Stimulated activated naive CD8-positive, alpha-beta T cell treated with anti-CD3 and anti-CD28 coated beads, Interleukin-15, Interleukin-2, amounts not matched to agents 100 ng/mL and 50 ng/mL, for 24 hours (primary cell): ENCODE measurements around the gene DNAJC10.
"Not testable (repeated sequence)": the region's sequence is repeated elsewhere in the genome, so short reads cannot be mapped to it uniquely, and the experiment has no call there.

ENCODE experiments used
- H3K27ac Mint-ChIP-seq: one replicate; pipeline ENCODE4 v1.8.0; 2021; ENCODE audit warnings: mild to moderate bottlenecking, mixed read lengths
- H3K27me3 Mint-ChIP-seq: one replicate; pipeline ENCODE4 v1.8.0; 2021; ENCODE audit warnings: mixed read lengths
- H3K36me3 Mint-ChIP-seq: one replicate; pipeline ENCODE4 v1.8.0; 2021; ENCODE audit warnings: low read depth, mixed read lengths
- H3K4me1 Mint-ChIP-seq: one replicate; pipeline ENCODE4 v1.8.0; 2021; ENCODE audit warnings: low read depth, mixed read lengths
- H3K4me3 Mint-ChIP-seq: one replicate; pipeline ENCODE4 v1.8.0; 2021; ENCODE audit warnings: mild to moderate bottlenecking, mixed read lengths
- H3K9me3 Mint-ChIP-seq: one replicate; pipeline ENCODE4 v1.8.0; 2021; ENCODE audit warnings: mixed read lengths

Gene DNAJC10

DNA sequence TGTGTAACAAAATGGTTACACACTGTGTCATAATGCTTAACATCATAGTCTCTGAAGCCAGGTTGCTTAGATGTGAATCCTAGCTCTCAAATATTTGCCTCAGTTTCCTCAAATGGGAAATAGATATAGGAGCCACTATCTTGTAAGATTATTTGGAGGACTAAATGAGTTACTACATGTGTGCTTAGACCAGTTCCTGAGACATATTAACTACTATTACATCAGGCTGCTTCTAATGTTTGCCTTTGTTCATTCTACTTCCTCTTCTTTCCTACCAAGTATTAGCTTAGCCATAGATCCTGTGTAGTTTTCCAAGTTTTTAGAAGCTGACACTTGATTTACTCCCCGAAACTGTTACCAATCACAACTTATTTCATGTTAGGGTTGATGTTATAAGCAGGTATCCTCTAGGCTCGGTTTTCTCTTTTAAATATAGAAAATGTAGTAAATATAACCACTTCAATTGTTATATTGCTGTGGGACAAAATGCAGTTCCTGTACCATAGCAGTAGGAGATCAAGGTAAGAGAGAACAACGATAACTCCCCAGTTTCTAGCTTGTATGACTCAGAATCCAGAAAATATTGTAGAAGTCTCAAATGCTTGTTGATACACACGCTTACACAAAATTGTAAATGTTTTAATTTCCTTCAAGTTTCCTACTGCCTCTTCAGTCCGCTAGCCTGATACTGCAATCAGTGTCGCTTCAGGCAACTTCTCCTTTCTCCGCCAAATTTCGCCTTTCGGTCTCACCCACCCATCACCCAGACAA is 751 bp upstream of the DNAJC10 start:
- Mint-ChIP-seq H3K4me1 (peaks cover 10% of the 10 kb centered on the region), H3K9me3 (no peaks in the 10 kb centered on the region), H3K27ac (no peak overlapping the region), H3K27me3 (peaks cover 13% of the 10 kb centered on the region), H3K4me3 (no peak overlapping the region), H3K36me3 (peaks cover 13% of the 10 kb centered on the region)

DNA sequence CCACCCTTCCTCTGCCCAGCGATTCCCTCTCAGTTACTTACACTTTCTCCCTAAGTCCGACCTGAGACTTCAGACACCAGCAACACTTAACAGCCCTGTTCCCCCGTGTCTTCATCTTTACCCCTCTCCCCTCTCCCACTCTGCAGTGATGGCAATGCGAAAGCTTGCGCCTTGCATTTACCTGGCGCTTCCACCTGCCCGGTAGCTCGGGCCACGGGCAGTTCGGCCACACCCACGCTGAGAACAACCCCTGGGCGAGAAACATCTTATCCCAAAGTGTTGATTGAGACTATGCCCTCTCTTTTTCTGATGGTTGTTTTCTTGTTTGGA is 558 bp downstream of the DNAJC10 start:
- peaks cover 10% of the 10 kb centered on the region for H3K4me1 Mint-ChIP-seq
- H3K27ac Mint-ChIP-seq, result no peak overlapping the region

DNA sequence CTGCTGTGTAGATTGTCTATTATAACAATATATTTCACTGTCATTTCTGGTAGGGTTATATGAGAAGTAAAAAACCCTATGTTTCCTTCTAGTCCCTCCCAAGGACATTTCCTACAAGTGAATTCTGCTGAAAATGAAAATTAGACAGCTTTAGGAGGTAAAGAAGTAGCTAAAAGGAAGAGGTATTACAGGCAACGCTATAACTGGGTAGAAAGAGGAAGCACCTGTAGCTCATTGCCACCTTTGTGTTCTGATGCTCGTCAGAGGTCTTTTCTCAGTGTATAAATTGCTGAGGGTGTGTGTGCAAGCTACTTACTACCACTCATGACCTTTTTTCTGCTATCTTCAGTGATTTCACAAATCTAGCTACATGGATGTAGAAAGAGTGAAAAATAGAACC is 1.4 kb downstream of the DNAJC10 start:
- Mint-ChIP-seq H3K27me3 (peaks cover 4% of the 10 kb centered on the region), H3K4me3 (no peak overlapping the region), H3K36me3 (peaks cover 19% of the 10 kb centered on the region), H3K9me3 (no peaks in the 10 kb centered on the region), H3K27ac (no peak overlapping the region), H3K4me1 (peaks cover 10% of the 10 kb centered on the region)

More for the DNA sequence above, 558 bp downstream of the DNAJC10 start:
- no peak overlapping the region for H3K4me3 Mint-ChIP-seq
- peaks cover 4% of the 10 kb centered on the region for H3K27me3 Mint-ChIP-seq
- H3K9me3 Mint-ChIP-seq, result no peaks in the 10 kb centered on the region
- peaks cover 19% of the 10 kb centered on the region for H3K36me3 Mint-ChIP-seq

DNA sequence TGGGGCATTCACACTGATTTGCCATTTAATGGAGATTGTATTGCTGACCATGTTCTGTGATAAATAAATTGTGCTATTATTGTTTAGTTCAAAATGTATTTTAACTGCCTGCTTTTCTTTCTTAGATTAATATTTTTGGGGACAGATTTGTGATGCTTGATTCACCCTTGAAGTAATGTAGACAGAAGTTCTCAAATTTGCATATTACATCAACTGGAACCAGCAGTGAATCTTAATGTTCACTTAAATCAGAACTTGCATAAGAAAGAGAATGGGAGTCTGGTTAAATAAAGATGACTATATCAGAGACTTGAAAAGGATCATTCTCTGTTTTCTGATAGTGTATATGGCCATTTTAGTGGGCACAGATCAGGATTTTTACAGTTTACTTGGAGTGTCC is 1.8 kb downstream of the DNAJC10 start:
- Mint-ChIP-seq H3K27ac (no peak overlapping the region), H3K4me1 (peaks cover 10% of the 10 kb centered on the region), H3K9me3 (no peaks in the 10 kb centered on the region), H3K4me3 (no peak overlapping the region), H3K36me3 (peaks cover 19% of the 10 kb centered on the region), H3K27me3 (peaks cover 3% of the 10 kb centered on the region)

DNA sequence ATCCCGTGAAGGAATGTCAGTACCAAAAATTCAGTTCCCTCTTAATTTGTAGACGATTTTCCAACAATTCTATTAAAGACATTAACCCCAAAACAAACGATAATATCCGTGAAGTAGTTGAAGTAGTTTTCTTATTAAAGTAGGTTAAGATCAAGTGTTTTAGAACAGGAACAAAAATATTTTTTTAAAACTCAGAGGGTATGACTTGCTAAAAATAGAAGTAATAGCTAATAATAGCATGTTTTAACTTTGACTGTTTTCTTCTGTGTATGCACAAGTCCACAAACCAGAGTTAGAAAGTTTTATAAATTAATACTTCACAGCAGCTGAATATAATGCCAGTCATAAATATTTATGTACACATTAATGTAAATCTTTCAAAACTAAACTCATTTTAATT is 2.4 kb downstream of the DNAJC10 start:
- Mint-ChIP-seq H3K9me3 (no peaks in the 10 kb centered on the region), H3K4me1 (peaks cover 10% of the 10 kb centered on the region), H3K27me3 (no peaks in the 10 kb centered on the region), H3K36me3 (peaks cover 24% of the 10 kb centered on the region), H3K27ac (no peak overlapping the region), H3K4me3 (no peak overlapping the region)

DNA sequence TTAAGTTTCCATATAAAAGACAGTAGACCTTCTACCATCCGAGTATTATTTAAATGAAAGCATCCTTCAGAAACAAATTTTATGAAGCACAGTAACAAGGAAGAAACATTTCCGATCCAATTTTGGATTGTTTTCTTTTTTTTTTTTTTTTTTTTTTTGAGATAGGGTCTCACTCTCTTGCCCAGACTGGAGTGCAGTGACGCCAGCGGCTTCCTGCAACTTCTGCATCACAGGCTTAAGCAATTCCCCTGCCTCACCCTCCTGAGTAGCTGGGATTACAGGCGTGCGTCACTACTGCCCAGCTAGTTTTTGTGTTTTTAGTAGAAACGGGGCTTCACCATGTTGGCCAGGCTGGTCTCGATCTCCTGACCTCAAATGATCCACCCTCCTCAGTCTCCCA is 3.1 kb downstream of the DNAJC10 start:
- H3K4me3 Mint-ChIP-seq, H3K27me3 Mint-ChIP-seq, H3K4me1 Mint-ChIP-seq, H3K9me3 Mint-ChIP-seq, H3K27ac Mint-ChIP-seq: not testable (repeated sequence)
- H3K36me3 Mint-ChIP-seq, result peaks cover 27% of the 10 kb centered on the region

DNA sequence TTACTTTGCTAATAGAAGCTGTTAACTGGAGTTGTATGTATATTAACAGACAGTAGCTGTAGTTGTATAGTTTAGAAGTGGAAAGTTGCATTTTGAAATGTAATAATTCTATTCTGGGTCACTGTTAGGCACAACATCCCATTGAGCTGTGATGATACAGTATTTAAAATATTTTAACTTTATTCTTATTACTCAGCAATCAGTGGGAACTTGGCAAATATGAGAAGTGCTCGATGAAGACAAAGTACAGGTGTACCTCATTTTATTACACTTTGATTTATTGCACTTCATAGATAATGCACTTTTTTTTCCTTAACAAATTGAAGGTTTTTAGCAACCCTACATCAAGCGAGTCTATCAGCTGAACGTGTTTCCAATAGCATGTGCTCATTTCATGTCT is 8.6 kb downstream of the DNAJC10 start:
- H3K27ac Mint-ChIP-seq, result no peak overlapping the region
- no peaks in the 10 kb centered on the region for H3K9me3 Mint-ChIP-seq
- no peaks in the 10 kb centered on the region for H3K4me1 Mint-ChIP-seq
- H3K27me3 Mint-ChIP-seq, result no peaks in the 10 kb centered on the region
- H3K4me3 Mint-ChIP-seq, result no peak overlapping the region
- H3K36me3 Mint-ChIP-seq, result peaks cover 39% of the 10 kb centered on the region

DNA sequence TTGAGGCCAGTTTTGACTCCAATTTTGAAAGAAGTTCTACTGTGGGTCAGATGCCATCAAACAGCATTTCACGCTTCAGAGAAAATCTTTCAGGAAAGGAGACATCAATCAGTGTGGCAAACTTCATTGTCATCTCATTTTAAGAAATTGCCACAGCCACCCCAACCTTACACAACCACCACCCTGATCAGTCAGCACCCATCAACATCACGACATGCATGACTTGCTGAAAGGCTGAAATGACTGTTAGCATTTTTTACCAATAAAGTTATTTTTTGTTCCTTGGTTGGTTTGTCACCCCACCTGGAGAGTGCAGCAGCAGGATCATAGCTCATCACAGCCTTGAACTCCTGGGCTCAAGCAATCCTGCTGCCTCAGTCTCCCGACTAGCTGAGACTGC is 10.4 kb downstream of the DNAJC10 start:
- Mint-ChIP-seq H3K36me3 (peaks cover 51% of the 10 kb centered on the region), H3K27ac (no peak overlapping the region), H3K9me3 (no peaks in the 10 kb centered on the region), H3K4me3 (no peak overlapping the region), H3K4me1 (no peaks in the 10 kb centered on the region), H3K27me3 (no peaks in the 10 kb centered on the region)

DNA sequence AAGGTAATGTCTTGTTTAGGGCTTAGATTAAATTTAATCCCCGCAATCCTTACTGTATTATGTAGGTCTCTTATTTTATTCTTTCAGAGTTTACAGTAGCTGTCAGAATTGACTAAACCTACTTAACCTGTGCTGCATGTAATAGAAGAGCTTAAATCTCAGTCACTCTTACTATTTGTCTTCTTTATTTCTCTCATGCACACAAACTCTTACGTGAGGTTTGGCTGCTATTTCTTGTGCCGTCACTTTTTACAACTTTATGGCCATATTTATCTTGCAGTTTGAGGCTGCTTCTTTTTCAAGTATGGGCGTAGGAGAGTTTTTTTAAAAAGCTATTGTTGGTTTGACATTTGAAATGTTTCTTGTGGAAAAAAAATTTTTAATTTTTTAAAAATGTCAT is 12.0 kb downstream of the DNAJC10 start:
- Mint-ChIP-seq H3K4me1 (peaks cover 4% of the 10 kb centered on the region), H3K4me3 (no peak overlapping the region), H3K9me3 (no peaks in the 10 kb centered on the region), H3K27me3 (no peaks in the 10 kb centered on the region), H3K27ac (no peak overlapping the region), H3K36me3 (peaks cover 60% of the 10 kb centered on the region)

DNA sequence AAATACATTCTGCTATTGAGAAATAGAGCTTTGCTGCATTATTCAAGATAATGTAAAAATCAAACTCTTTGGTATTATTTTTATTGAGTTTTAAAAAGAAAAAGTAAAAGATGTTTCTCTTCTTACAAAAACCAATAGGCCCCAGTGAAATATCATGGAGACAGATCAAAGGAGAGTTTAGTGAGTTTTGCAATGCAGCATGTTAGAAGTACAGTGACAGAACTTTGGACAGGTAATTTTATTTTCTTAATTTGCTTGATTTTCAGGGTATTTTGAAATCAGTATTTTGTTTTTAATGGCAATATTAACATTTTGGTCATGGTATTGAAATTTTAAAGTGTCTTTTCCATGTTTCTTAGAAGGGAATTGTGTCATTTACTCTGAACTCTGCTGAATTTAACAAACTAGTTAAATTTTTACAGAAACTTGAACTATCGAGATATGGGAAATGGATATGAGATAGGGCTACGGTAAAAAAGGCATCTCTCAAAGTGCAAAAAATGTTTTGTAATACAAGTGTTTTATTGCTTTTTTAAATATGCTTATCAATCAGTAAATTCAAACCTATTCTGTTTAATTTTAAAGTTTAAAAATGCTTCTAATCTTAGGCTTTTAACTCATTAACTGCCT is 13.8 kb downstream of the DNAJC10 start:
- no peaks in the 10 kb centered on the region for H3K9me3 Mint-ChIP-seq
- no peak overlapping the region for H3K4me3 Mint-ChIP-seq
- H3K4me1 Mint-ChIP-seq, result peaks cover 6% of the 10 kb centered on the region
- H3K27ac Mint-ChIP-seq, result no peak overlapping the region
- H3K27me3 Mint-ChIP-seq, result no peaks in the 10 kb centered on the region
- H3K36me3 Mint-ChIP-seq, result peaks cover 63% of the 10 kb centered on the region

DNA sequence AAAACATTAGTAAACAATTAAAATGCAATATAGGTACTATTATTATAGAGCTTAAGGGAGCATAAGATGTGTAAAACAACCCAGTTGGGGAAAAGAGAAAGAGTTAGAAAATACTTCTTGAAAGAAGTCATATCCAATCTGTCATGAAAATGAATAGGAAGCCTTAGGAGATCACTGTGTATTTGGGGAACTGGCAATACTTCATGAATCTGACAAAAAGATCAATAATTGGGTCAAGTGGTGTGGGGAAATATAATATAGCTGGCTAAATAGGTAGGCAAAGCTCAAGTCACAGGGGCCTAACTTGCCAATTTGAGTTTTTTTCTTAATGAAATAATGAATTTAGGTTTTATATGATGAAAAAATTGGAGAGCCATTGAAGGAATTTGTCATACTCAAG is 14.4 kb downstream of the DNAJC10 start:
- Mint-ChIP-seq H3K4me3 (no peak overlapping the region), H3K4me1 (peaks cover 6% of the 10 kb centered on the region), H3K36me3 (peaks cover 62% of the 10 kb centered on the region), H3K9me3 (no peaks in the 10 kb centered on the region), H3K27me3 (no peaks in the 10 kb centered on the region), H3K27ac (no peak overlapping the region)

DNA sequence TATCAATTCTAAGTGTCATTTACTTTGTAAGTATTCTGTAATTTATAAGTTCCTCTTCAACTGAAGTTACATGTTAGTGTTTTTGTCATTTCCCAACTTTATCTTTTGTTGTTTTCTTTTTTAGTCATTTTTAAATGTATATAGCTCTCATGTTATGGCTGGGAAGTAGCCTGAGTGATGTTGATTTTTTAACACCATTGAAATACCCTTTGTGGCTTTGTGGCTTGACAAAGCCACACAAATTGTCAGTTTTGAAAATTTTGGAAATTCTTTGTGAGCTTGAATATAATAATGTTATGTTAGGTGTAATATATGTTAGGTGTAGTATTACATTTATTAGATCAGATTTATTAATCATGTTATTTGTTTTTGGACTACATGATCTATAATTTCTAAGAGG is 16.7 kb downstream of the DNAJC10 start:
- H3K27me3 Mint-ChIP-seq, result no peaks in the 10 kb centered on the region
- no peak overlapping the region for H3K4me3 Mint-ChIP-seq
- H3K4me1 Mint-ChIP-seq, result peaks cover 6% of the 10 kb centered on the region
- no peaks in the 10 kb centered on the region for H3K9me3 Mint-ChIP-seq
- no peak overlapping the region for H3K27ac Mint-ChIP-seq
- H3K36me3 Mint-ChIP-seq, result peaks cover 68% of the 10 kb centered on the region

DNA sequence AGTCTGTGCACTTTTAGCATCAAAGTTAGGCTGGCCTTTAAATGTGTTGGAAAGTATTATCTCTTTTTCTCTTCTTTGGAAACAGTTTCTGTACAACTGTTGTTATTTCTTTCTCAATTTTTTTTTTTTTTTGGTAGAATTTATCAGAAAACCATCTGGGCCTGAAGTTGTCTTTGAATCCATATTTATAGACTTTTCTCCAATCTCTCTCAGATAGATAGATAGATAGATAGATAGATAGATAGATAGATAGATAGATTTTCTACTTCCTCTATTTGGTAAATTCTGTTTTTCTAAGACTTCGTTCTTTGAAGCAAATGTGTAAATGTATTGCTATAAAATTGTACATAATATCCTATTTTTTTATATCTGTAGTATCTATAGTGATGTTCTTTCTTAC is 17.5 kb downstream of the DNAJC10 start:
- peaks cover 6% of the 10 kb centered on the region for H3K4me1 Mint-ChIP-seq
- H3K4me3 Mint-ChIP-seq, result no peak overlapping the region
- no peak overlapping the region for H3K27ac Mint-ChIP-seq
- no peaks in the 10 kb centered on the region for H3K27me3 Mint-ChIP-seq
- H3K9me3 Mint-ChIP-seq, result no peaks in the 10 kb centered on the region
- peaks cover 70% of the 10 kb centered on the region for H3K36me3 Mint-ChIP-seq

DNA sequence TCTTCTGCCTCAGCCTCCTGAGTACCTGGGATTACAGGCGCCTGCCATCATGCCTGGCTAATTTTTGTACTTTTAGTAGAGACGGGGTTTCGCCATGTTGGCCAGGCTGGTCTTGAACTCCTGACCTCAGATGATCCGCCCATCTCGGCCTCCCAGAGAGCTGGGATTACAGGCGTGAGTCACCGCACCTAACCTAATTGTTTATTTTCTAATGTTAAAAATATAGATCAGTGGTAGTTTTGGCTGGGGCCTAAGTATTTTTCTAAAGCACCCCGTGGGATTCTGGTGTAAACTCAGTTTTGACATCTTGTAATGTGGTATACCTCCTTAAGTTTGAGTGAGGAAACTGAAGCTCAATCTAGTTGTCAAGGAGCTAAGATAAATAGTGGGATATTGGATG is 20.8 kb downstream of the DNAJC10 start:
- H3K36me3 Mint-ChIP-seq, result peaks cover 66% of the 10 kb centered on the region
- H3K4me1 Mint-ChIP-seq, result peaks cover 15% of the 10 kb centered on the region
- not testable (repeated sequence) for H3K27ac Mint-ChIP-seq, H3K9me3 Mint-ChIP-seq, H3K4me3 Mint-ChIP-seq, H3K27me3 Mint-ChIP-seq

DNA sequence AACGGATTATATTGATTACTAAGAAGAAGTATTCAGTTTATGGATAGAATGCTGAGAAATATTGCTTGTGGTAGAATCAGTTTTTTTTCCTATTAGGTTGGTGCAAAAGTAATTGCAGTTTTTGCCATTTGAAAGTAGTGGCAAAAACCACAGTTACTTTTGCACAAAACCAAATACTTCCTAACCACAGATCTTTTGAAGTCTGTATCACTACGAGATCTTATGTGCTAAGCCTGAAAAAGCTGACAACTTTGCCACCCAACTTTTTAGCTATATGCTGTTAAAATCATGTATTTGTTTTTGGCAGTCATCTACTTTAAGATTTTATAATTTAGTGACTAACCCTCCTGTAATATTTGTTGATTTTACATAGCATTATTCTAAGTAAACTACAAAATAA is 24.6 kb downstream of the DNAJC10 start:
- Mint-ChIP-seq H3K9me3 (peaks cover 7% of the 10 kb centered on the region), H3K36me3 (peaks cover 79% of the 10 kb centered on the region), H3K4me1 (peaks cover 9% of the 10 kb centered on the region), H3K27ac (no peak overlapping the region), H3K27me3 (no peaks in the 10 kb centered on the region), H3K4me3 (no peak overlapping the region)

DNA sequence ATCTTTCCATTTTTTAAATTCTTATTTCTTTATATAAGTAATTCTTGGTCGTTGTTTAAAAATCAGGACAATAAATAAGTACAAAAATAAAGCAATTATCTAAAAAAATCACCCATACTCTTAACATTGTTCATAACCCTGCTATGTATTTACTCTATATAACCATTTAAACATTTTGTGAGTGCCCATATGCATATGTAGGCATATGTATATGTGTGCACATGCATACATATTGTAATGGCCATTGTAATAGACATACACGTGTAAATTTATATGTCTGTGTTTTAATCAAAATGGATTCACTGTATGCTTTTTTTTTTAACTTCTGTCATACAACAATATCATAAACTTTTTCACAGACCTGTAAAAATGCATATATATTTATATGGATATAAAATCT is 25.6 kb downstream of the DNAJC10 start:
- Mint-ChIP-seq H3K27me3 (no peaks in the 10 kb centered on the region), H3K4me3 (no peak overlapping the region), H3K4me1 (peaks cover 9% of the 10 kb centered on the region), H3K27ac (no peak overlapping the region), H3K36me3 (peaks cover 88% of the 10 kb centered on the region), H3K9me3 (peaks cover 7% of the 10 kb centered on the region)
